GM12878 (cell line): Measurements from ENCODE around the gene SHC1. TPM values are rescaled to one million over a fixed set of nuclear protein-coding genes. Genes with fewer than 3 reads are reported as not detected.
A peak's percentile ranks its signal among the peaks of the same experiment; 100 is the strongest.

Experiments used
- ATF7 ChIP-seq: fragments of 450-650 bp; IDR thresholded peaks from 2 replicates; pipeline ENCODE4 v1.6.1; 2016; ENCODE audit warnings: low read depth, mild to moderate bottlenecking
- CBFB ChIP-seq: IDR thresholded peaks from 2 replicates; pipeline ENCODE4 v1.6.1; 2016; ENCODE audit warnings: antibody characterized with exemption, low read depth
- CBX3 ChIP-seq: fragments of 200-600 bp; sonication (generic); IDR thresholded peaks from 2 replicates; pipeline ENCODE4 v1.6.1; 2016; ENCODE audit warnings: low read depth, borderline replicate concordance
- CUX1 ChIP-seq: IDR thresholded peaks from 2 replicates; pipeline ENCODE4 v1.6.1; 2012; ENCODE audit warnings: improper control_type of control experiment, low read depth, low read length; ENCODE audit not compliant: insufficient replicate concordance
- DPF2 ChIP-seq: fragments of 450-650 bp; IDR thresholded peaks from 2 replicates; pipeline ENCODE4 v1.6.1; 2017; ENCODE audit warnings: mild to moderate bottlenecking
- JUND ChIP-seq: IDR thresholded peaks from 2 replicates; pipeline ENCODE4 v1.6.1; 2012; ENCODE audit warnings: low read depth, mild to moderate bottlenecking, low read length, improper control_type of control experiment, moderate library complexity
- MEF2B ChIP-seq: fragments of 450-650 bp; IDR thresholded peaks from 2 replicates; pipeline ENCODE4 v1.6.1; 2018; ENCODE audit warnings: mild to moderate bottlenecking, moderate library complexity; ENCODE audit not compliant: partially characterized antibody, poor library complexity, severe bottlenecking
- NBN ChIP-seq: fragments of 450-650 bp; IDR thresholded peaks from 2 replicates; pipeline ENCODE4 v1.6.1; 2016
- POLR2AphosphoS5 ChIP-seq: IDR thresholded peaks from 2 replicates; pipeline ENCODE4 v1.6.1; 2011; ENCODE audit warnings: mild to moderate bottlenecking, low read length, inconsistent platforms
- REST ChIP-seq: IDR thresholded peaks from 2 replicates; pipeline ENCODE4 v1.6.1; 2012; ENCODE audit warnings: mild to moderate bottlenecking, low read depth, low read length
- SMAD1 ChIP-seq: fragments of 450-650 bp; IDR thresholded peaks from 2 replicates; pipeline ENCODE4 v1.6.1; 2018; ENCODE audit warnings: mild to moderate bottlenecking, low read depth; ENCODE audit not compliant: partially characterized antibody
- ZBTB11 ChIP-seq: fragments of 450-650 bp; formaldehyde crosslinking; IDR thresholded peaks from 2 replicates; pipeline ENCODE4 v1.5.0; 2022; ENCODE audit warnings: mild to moderate bottlenecking, missing genetic modification characterization
- polyA plus RNA-seq, 11 experiments: library from polyadenylated mRNA; depleted of rRNA in 4 of 11; unstranded in 6 of 11; stranded (reverse) in 5 of 11; fragments of >200 nt; fragmentation: Nextera tagmentation in 4 of 11; fragmentation: Illumina TruSeq in 1 of 11; extraction: Ambion mirVana in 4 of 11; extraction: Trizol in 1 of 11; gene quantifications; 1 replicate in 1 of 11; 2 replicates in 10 of 11; pipeline versions ENCODE4 v1.2.1 to v1.2.3, GENCODE V29; 2011 to 2016; ENCODE audit warnings: inconsistent platforms in 2 of 11, missing spikeins in 2 of 11, low read depth in 1 of 11
- total RNA-seq, 4 experiments: library from RNA; depleted of rRNA in 3 of 4; stranded (reverse); fragments of >200 nt in 3 of 4; fragmentation: Illumina TruSeq in 1 of 4; extraction: Trizol in 1 of 4; gene quantifications; 2 replicates each; pipeline versions ENCODE4 v1.2.1 to v1.2.3, GENCODE V29; 2013 to 2021

Gene SHC1
- total and polyA plus RNA-seq, 10 of the 15 experiments (the other 5 are each of a cell fraction or from before 2014, with no cell fraction given) = 2.6 to 49.3 (median 25.2) TPM

GRCh38 chr1:154944401-154945159 is 26.0 kb downstream of the SHC1 start (continued):
- TF ChIP-seq REST = no peak
- 0 out of 2 replicates have a peak, but pooled peaks have one; percentile 17 for TF ChIP-seq ATF7
- 0 out of 2 replicates have a peak, but pooled peaks have one; percentile 24 for TF ChIP-seq POLR2AphosphoS5
- no peak for TF ChIP-seq DPF2
- TF ChIP-seq SMAD1 = peak; percentile 24
- no peak for TF ChIP-seq NBN
- no peak for TF ChIP-seq CBFB
- TF ChIP-seq MEF2B = peak; percentile 88
- no peak for TF ChIP-seq ZBTB11 (CRISPR knock-in tag)
- TF ChIP-seq CBX3 = no peak
- TF ChIP-seq JUND = no peak
- TF ChIP-seq CUX1 = peak; percentile 27
